ENCODE measurements around the gene BCL2L15.
"Not testable (repeated sequence)": the region's sequence is repeated elsewhere in the genome, so short reads cannot be mapped to it uniquely, and the experiment has no call there.

Gene BCL2L15

DNA sequence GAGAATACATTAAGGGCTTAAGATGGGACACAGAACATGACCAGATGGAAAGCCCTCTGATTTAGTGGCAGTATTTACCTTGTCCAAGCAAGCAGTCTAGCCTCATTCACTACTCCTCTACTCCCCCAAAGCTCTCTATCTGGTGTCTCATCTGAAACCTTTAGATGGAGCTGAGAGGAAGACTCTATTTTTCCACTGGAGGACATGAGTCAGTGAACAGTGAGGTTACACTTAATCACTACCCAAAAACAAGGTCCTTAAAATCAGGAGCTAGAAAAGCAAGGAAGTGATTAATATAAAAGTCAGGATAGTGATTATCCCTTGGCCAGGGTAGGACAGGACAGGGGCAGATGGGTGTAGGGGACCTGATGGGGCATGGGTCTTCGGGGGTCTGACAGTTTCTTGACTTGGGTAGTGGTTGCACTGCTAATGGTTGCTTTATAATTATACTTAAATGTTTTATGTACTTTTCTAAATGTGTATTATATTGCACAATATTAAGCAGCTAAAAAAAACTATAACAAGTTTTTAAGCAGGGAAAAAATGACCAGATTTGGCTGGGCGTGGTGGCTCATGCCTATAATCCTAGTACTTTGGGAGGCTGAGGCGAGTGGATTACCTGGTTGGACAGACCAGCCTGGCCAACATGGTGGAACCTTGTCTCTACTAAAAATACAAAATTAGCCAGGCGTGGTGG, 18.8 kb downstream of the BCL2L15 start:
- DNase-seq = no peak

DNA sequence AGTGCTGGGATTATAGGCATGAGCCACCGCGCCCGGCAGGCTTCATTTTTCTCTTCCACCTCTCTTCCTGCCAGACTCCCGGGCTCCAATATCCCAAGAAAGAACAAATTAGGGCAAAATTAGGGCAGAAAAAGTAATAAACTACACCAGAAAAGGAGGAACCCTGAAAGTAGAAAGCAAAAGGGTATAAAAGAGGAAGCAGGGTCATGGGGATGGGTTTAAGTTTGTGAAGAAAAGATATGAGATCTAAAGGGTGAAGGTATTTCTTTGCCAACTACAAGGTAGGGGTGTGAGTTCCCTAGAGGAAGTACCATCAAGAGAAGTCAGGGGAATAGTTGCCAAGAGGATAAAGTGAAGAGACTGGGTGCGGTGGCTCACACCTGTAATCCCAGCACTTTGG, 25.7 kb downstream of the BCL2L15 start:
- no peak for DNase-seq

DNA sequence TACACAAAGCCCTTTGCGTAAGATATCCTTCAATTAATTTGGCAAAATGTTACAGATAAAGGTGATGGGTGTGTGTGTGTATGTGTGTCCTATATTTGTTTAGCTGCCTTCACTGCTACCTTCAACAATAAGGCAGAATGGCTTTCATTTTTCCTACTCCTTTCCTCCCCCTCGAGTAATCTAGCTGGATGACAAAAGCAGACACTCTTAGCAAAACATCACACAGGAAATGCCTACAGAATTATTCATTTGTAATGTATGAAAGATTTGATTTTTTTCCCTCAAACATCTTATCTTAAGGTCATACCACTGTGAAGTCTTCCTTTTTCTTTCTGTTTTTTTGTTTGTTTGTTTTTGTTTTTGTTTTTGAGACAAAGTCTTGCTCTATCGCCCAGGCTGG, 26.5 kb downstream of the BCL2L15 start:
- DNase-seq = no peak

DNA sequence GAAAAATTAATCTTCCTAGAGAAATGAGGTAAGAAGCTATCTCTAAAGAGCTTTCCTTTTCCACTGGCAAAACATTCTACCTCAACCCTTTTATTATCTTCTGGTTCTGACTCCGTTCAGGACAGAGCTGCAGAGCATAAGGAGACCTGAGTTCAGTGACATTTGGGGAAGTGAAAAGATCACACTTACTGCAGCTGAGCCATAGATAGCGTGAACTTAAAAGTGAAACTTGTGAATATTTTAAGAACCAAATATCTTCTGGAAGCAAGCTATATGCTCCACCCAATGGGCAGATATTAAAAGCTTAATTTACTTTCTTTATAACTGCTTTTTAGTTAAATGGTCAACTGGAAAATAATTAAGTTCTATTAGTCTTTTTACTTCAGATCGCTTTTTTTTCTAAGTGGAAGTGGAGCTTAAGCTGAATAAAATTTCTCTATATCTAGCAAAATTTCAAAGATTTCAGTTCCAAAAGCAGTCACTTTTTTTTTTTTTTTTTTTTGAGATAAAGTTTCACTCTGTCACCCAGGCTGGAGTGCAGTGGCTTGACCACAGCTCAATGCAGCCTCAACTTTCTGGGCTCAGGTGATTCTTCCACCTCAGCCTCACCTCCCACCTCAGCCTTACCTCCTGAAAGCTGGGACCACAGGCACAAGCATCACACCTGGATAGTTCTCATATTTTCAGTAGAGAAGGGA, 27.8 kb downstream of the BCL2L15 start:
- no peak for DNase-seq

DNA sequence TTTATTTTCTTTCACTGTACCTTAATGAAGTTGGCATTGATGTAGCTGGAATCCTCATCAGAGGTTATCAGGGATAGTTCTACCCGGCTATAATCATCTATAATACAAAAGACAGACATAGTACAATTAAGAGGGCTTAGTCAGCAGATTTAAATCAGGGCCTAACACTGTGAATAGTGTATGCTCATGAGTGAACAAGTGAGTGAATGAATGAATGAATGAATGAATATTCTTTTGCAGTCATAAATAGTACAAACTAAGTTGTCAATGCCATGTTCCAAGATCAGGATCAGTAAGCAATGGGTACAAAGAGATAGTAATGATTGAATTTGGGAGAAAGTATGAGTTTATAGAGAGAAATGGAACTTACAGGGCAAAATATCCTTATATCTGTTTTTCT, 28.4 kb downstream of the BCL2L15 start:
- no peak for DNase-seq

DNA sequence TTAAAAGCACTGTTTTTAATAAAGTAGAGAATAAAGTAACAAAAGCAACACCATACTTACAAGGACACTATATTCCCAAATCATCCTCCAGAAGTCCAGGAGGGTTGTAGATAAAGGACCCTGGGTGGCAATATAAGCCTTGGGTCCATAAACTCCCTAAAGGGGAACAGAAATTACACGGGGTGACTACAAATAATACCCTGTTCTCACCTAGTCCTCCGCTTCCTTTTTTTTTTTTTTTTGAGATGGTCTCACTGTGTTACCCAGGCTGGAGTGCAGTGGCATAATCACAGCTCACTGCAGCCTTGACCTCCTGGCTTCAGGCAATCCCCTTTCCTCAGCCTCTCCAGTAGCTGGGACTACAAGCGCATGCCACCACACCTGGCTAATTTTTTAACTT, 29.0 kb downstream of the BCL2L15 start:
- DNase-seq = no peak

DNA sequence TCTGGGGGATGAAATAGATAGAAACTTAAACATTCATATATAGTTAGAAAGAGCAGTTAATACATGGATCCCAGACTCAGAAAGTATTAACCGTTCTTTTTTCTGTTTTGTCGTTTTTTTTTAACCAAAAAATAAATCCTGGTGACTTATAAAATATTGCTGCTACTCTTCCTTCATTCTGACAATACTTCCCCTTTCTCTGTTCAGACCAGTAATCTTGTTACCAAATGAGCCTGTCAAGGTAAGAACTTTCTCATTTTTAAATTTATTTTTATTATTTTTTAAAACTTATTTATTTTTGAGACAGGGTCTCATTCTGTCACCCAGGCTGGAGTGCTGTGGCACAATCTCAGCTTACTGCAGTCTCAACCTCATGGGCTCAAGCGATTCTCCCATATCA, 29.6 kb downstream of the BCL2L15 start:
- no peak for DNase-seq

DNA sequence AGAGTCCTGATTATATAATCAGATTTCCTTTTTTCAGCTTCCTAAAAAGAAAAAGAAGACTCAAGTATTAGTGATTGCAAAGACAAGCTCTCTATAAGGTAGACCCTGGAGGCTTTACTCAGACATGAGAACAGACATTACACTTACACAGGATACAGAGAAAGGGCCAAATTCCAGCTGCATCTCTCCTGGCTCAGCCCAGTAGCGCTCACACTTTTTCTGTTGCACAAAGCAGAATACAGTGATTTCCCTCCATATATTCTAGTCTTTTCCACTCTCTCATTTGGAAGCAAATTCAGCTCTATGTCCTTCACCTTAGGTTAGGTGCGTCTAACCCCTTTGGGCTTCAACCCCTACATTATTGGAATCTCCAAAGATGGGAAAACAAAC, 31.0 kb downstream of the BCL2L15 start:
- DNase-seq = no peak

DNA sequence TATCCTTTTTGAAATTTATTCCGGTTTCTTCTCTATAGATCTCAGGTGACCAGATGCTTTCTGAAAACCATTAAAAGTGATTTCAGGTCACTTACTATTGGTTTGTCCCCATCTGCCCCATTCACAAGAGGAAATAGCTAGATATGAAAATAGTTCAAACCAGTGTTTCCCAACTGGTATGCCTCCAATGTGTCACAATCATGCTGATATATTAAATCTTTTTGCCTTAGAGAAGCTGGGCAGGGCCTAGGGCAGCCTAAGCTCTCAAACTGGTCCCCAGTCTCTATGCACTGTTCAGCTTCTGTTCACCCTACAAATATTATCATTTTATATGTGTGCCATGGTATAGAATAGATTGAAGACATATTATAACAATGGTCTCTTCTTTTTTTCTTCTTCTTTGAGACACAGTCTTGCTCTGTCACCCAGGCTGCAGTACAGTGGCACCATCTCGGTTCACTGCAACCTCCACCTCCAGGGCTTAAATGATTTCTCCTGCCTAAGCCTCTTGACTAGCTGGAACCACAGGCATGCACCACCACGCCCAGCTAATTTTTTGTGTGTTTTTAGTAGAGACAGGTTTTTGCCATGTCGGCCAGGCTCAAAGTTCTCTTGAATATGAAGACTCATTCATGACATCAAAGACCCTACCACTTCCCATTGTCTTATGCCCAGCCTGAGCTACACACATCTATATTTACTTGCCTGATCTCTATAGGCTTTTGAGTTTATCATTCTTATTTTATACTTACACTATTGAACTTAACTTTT, 31.6 kb downstream of the BCL2L15 start:
- DNase-seq = no peak

DNA sequence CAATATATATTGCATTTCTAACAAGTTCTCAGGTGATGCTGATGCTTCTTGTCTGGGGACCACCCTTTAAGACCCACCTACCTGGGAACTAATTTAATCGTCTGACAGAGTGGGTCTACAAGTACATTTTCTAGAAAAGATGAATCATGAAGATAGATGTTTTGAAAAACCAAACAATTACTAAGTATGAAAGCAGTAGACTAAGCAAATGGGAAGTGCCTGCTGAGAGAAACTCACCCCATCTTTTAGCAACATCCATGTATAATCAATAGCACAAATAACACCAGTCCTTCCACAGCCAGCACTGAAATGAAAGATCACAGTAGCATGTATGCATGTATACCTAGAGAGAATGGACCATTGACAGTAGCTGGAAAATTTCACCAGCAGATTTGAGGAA, 33.1 kb downstream of the BCL2L15 start:
- DNase-seq = no peak

DNA sequence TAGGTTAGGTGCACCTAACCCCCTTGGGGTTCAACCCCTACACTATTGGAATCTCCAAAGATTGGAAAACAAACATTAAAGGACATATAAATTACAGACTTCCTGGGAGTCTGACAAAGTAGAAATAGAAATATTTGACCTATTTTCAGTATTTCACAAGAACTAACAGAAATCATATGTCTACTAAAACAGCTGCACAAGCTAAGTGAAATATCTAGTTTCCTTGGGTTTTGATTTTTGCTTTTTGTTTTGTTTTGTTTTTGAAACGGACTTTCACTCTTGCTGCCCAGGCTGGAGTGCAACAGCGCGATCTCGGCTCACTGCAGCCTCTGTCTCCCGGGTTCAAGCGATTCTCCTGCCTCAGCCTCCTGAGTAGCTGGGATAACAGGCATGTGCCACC, 34.7 kb downstream of the BCL2L15 start:
- DNase-seq = not testable (repeated sequence)

DNA sequence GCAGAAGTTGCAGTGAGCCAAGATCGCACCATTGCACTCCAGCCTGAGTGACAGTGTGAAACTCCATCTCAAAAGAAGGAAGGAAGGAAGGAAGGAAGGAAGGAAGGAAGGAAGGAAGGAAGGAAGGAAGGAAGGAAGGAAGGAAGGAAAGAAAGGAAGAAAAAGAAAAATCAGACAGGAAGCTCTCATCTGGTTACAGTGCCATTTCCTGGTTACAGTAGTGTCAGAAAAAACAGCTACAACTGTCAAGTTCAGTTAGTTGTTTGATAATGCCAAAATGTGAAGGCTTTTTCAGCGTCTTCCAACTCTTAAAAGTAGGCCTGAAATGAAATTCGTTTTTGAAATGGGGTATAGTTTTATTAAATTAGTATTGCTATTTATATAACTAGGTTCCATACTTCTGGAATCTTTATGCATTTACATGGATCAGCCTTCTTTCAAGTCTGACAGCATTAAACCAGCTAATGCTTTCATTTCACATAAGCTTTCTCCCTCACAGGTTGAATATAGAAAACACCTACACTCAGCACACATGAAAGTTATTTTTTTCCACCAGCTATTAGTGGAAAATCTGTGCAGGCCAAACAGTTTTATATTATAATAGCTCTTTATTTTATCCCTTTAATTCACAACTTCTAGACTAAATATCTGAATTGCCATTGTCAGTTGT, 37.1 kb downstream of the BCL2L15 start:
- DNase-seq = no peak

DNA sequence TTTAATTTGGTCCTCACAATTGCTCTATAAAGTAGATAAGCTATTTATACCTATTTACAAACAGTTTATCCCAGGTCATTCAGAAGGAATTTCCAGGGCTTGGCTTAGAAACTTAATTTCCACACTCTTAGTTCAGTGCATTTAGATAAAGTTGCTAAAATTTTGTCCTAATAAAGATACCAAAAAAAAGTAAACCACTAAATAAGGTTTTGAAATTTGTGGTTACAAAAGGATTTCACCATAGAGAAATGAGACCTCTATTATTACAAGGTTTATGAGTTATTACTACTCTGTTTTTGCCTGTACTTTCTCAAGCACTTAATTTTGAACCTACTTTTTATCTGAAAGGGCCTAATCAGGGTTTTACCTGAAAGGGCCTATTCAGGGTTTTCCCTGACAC, 38.3 kb downstream of the BCL2L15 start:
- no peak for DNase-seq

DNA sequence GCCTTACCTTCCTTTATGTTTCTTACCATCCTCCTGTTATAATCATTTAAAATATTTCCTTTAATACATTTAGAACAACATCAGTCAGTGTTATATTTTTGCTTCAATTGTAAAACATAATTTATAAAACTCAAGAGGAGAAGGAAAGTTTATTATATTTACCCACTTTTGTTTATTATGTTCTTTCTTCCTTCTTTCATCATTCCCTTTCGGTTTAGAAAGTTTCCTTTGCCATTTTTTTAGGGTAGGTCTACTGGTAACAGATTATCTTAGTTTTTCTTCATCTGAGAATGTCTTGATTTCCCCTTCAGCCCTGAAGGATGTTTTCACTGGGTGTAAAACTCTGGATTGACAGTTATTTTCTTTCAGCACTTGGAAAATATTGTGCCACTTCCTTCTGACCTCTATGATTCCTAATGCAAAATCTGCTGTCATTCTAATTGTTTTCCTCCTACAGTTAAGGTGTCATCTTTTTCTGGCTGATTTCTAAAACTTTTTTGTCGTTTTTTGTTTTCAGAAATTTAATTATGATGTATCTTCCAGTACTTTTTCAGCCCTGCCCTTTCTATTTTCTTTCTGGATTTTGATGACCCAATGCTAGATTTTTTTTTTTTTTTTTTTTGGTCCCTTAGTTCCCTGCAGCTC, 40.9 kb downstream of the BCL2L15 start:
- DNase-seq = no peak

DNA sequence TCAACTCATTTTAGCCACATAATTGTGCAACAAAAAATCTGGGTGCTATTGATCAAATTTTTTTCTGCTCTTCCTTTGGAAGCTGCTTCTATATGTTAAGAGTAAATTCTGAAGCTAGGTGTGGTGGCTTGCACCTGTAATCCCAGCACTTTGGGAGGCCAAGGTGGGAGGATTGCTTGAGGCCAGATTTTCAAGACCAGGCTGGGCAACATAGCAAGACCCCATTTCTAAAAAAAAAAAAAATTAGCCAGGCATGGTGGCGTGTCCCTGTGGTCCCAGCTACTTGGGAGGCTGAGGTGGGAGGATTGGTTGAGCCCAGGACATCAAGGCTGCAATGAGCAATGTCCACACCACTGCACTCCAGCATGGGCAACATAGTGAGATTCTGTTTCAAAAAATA, 50.8 kb downstream of the BCL2L15 start:
- no peak for DNase-seq

DNA sequence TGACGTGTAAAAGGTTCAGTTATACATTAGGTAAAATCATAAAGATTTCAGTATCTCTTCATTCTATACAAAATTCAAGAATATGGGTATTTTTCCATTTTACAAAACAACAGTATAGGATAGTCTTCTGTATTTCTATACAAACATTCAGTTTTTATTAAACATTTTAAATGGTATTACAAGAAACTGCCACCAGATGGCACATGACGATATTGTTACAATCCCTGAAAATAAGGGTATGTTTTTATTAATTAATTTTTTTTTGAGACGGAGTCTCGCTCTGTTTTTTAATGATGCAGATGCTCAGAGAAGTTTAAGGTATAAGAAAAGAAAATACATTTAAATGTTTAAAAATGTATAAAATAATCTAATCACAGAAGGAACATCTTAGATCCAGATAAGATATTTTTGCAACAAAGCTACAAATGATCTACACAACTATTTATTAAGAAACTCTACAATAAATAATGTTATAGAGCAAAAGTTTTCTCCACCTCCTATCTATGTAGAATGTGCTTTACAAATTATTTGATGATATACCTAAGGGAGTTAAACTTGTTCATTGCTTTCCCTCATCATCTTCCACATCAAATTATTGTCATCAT, 51.6 kb downstream of the BCL2L15 start:
- DNase-seq = peak; percentile 21

DNA sequence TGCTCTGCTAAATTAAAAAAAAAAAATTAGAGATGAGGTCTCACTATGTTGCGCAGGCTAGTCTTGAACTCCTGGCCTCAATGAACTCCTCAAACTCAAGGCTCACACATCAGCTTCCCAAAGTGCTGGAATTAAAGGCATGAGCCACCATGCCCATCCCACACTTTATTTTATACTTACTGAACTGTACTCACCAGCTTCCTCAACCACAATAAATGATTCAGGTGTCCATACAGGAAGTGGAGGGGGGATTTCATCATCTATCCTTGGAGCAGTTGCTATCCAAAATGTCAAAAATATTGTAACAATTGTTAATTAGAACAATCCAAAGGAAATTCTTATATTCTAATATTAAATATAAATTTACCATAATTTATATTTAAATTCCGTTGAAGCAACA, 52.7 kb downstream of the BCL2L15 start:
- no peak for DNase-seq

Data from NCI-H748 treated with DMSO at 0.1 percent for 48 hours (cell line).